ENCODE data around the gene KL.

Gene KL

GRCh38 chr13:33115274-33115673 lies 99.1 kb downstream of the KL start:
- DNase-seq = no peak
